ENCODE measurements around the gene DPP4.
"Not testable (repeated sequence)": the region's sequence is repeated elsewhere in the genome, so short reads cannot be mapped to it uniquely, and the experiment has no call there.

DPP4 gene

GRCh38 chr2:162063281-162063680 is 10.7 kb downstream of the DPP4 start:
- H3K27ac ChIP-seq (ENCODE audit: low read depth, low read length): no peak overlapping the region
- no peaks in the 10 kb centered on the region for H3K36me3 ChIP-seq (ENCODE audit: control insufficient read depth, insufficient read depth, low read length)
- H3K9ac ChIP-seq (ENCODE audit: low read length): no peak overlapping the region
- no peaks in the 10 kb centered on the region for H3K27me3 ChIP-seq (ENCODE audit: control insufficient read depth, insufficient read depth, low read length)
- peaks cover 2% of the 10 kb centered on the region for H3K4me1 ChIP-seq (ENCODE audit: control insufficient read depth, insufficient read depth, low read length)
- no peak overlapping the region for H3K4me3 ChIP-seq (ENCODE audit: low read length)

GRCh38 chr2:162062559-162062958 is 11.5 kb downstream of the DPP4 start:
- Histone ChIP-seq H3K27ac (ENCODE audit: low read depth, low read length) (no peak overlapping the region), H3K9ac (ENCODE audit: low read length) (no peak overlapping the region), H3K4me3 (ENCODE audit: low read length) (no peak overlapping the region), H3K36me3 (ENCODE audit: control insufficient read depth, insufficient read depth, low read length) (no peaks in the 10 kb centered on the region), H3K4me1 (ENCODE audit: control insufficient read depth, insufficient read depth, low read length) (peaks cover 2% of the 10 kb centered on the region), H3K27me3 (ENCODE audit: control insufficient read depth, insufficient read depth, low read length) (no peaks in the 10 kb centered on the region)

DNA sequence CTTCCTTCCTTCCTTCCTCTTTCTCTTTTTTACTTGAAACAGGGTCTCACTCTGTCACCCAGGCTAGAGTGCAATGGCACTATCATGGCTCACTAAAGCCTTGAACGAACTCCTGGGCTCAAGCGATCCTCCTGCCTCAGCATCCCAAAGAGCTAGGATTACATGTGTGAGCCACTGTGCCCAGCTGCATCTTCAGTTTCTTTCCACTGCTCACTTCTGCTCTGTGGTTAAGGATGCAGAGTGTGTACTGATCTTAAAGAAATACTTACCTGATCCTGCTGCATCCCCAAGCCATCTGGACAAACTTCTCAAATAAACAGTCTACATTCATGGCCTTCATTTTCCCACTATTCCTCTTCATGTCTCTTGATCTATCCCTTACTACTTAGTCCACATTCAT is 13.0 kb downstream of the DPP4 start:
- H3K4me3 ChIP-seq (ENCODE audit: low read length): no peak overlapping the region
- H3K9ac ChIP-seq (ENCODE audit: low read length): no peak overlapping the region
- no peaks in the 10 kb centered on the region for H3K36me3 ChIP-seq (ENCODE audit: control insufficient read depth, insufficient read depth, low read length)
- no peaks in the 10 kb centered on the region for H3K27me3 ChIP-seq (ENCODE audit: control insufficient read depth, insufficient read depth, low read length)
- H3K4me1 ChIP-seq (ENCODE audit: control insufficient read depth, insufficient read depth, low read length): peaks cover 2% of the 10 kb centered on the region
- no peak overlapping the region for H3K27ac ChIP-seq (ENCODE audit: low read depth, low read length)

DNA sequence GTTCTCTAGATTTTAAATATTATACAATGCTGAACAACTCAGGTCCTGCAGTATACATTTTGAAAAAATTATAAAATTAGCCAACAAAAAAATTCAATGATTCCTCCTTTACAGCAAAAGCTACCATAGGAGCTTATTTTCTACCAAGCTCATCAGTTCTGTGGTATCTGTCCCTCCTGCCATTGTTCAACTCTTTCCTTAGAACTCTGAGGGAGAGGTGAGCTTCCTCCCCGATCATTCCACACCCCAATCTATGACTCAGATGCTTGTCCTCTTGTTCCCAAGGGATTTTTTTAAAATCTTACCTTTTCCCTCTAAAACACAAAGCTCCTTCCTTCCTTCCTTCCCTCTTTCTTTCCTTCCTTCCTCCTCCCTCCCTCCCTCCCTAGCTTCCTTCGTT is 13.5 kb downstream of the DPP4 start:
- Histone ChIP-seq H3K4me1 (ENCODE audit: control insufficient read depth, insufficient read depth, low read length) (peaks cover 2% of the 10 kb centered on the region), H3K27me3 (ENCODE audit: control insufficient read depth, insufficient read depth, low read length) (no peaks in the 10 kb centered on the region), H3K36me3 (ENCODE audit: control insufficient read depth, insufficient read depth, low read length) (no peaks in the 10 kb centered on the region), H3K9ac (ENCODE audit: low read length) (no peak overlapping the region), H3K27ac (ENCODE audit: low read depth, low read length) (no peak overlapping the region), H3K4me3 (ENCODE audit: low read length) (no peak overlapping the region)

- Histone ChIP-seq H3K36me3 (ENCODE audit: control insufficient read depth, insufficient read depth, low read length) (no peaks in the 10 kb centered on the region), H3K9ac (ENCODE audit: low read length) (no peak overlapping the region), H3K27ac (ENCODE audit: low read depth, low read length) (peak overlapping the region; percentile 11)
These were observed 14.9 kb downstream of the DPP4 start for GRCh38 chr2:162058973-162059668.

DNA sequence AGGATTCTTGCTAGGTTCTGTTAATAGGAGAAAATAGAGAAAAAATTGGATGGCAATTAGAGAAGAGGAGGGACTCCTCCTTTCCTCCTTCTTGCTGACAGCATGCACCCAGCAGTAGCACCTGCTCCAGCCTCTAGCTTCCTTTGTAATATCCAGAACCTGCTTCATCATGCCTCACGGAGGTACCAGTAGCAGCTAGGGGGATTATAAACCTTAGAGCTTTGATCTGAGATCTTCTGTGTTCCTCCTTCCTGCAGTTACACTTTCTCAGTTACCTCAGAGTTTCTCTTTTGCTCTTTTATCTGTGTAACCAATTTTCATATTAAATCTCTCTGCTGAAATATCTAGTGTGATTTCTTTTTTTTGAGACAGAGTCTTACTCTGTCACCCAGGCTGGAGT is 16.6 kb downstream of the DPP4 start:
- no peak overlapping the region for H3K4me3 ChIP-seq (ENCODE audit: low read length)

More at GRCh38 chr2:162058973-162059668, 14.9 kb downstream of the DPP4 start:
- no peaks in the 10 kb centered on the region for H3K27me3 ChIP-seq (ENCODE audit: control insufficient read depth, insufficient read depth, low read length)
- H3K4me3 ChIP-seq (ENCODE audit: low read length): no peak overlapping the region
- peaks cover 2% of the 10 kb centered on the region for H3K4me1 ChIP-seq (ENCODE audit: control insufficient read depth, insufficient read depth, low read length)

GRCh38 chr2:162056796-162057399 is 17.1 kb downstream of the DPP4 start:
- no peaks in the 10 kb centered on the region for H3K36me3 ChIP-seq (ENCODE audit: control insufficient read depth, insufficient read depth, low read length)

More for the DNA sequence above, 16.6 kb downstream of the DPP4 start:
- H3K4me1 ChIP-seq (ENCODE audit: control insufficient read depth, insufficient read depth, low read length): peaks cover 2% of the 10 kb centered on the region
- no peaks in the 10 kb centered on the region for H3K36me3 ChIP-seq (ENCODE audit: control insufficient read depth, insufficient read depth, low read length)
- no peaks in the 10 kb centered on the region for H3K27me3 ChIP-seq (ENCODE audit: control insufficient read depth, insufficient read depth, low read length)
- H3K9ac ChIP-seq (ENCODE audit: low read length): no peak overlapping the region
- H3K27ac ChIP-seq (ENCODE audit: low read depth, low read length): no peak overlapping the region

GRCh38 chr2:162053808-162054155 is 20.2 kb downstream of the DPP4 start:
- H3K4me3 ChIP-seq (ENCODE audit: low read length): no peak overlapping the region
- no peak overlapping the region for H3K9ac ChIP-seq (ENCODE audit: low read length)
- H3K36me3 ChIP-seq (ENCODE audit: control insufficient read depth, insufficient read depth, low read length): no peaks in the 10 kb centered on the region
- no peaks in the 10 kb centered on the region for H3K27me3 ChIP-seq (ENCODE audit: control insufficient read depth, insufficient read depth, low read length)
- H3K4me1 ChIP-seq (ENCODE audit: control insufficient read depth, insufficient read depth, low read length): peaks cover 2% of the 10 kb centered on the region
- no peak overlapping the region for H3K27ac ChIP-seq (ENCODE audit: low read depth, low read length)

More at GRCh38 chr2:162056796-162057399, 17.1 kb downstream of the DPP4 start:
- Histone ChIP-seq H3K27ac (ENCODE audit: low read depth, low read length) (no peak overlapping the region), H3K9ac (ENCODE audit: low read length) (no peak overlapping the region), H3K27me3 (ENCODE audit: control insufficient read depth, insufficient read depth, low read length) (no peaks in the 10 kb centered on the region), H3K4me1 (ENCODE audit: control insufficient read depth, insufficient read depth, low read length) (peaks cover 2% of the 10 kb centered on the region), H3K4me3 (ENCODE audit: low read length) (no peak overlapping the region)

GRCh38 chr2:162053066-162053807 is 20.8 kb downstream of the DPP4 start:
- no peak overlapping the region for H3K9ac ChIP-seq (ENCODE audit: low read length)
- no peaks in the 10 kb centered on the region for H3K36me3 ChIP-seq (ENCODE audit: control insufficient read depth, insufficient read depth, low read length)
- H3K27ac ChIP-seq (ENCODE audit: low read depth, low read length): no peak overlapping the region
- no peaks in the 10 kb centered on the region for H3K27me3 ChIP-seq (ENCODE audit: control insufficient read depth, insufficient read depth, low read length)
- H3K4me3 ChIP-seq (ENCODE audit: low read length): no peak overlapping the region
- no peaks in the 10 kb centered on the region for H3K4me1 ChIP-seq (ENCODE audit: control insufficient read depth, insufficient read depth, low read length)

DNA sequence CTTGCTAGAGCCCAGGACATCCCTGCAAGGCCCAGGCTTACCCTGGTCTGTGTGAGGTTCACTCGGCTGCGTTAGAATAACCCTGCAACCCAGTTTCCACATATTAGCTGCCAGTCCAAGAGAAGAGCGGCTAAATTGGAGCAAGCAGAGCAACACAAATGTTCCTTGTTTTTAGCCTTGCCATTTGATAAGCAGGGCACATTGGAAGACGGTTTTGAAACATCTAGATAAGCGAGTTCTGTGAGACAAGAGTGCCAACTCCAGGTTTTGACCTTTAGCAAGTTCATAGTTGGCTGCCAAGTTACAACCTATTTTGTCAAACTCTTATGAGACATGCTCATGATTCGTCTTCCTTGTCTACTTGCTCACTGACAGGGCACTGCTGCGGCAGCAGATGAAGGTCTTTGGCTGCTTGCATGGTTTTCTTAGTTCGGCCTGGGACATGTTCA is 23.5 kb downstream of the DPP4 start:
- Histone ChIP-seq H3K36me3 (ENCODE audit: control insufficient read depth, insufficient read depth, low read length) (no peaks in the 10 kb centered on the region), H3K27ac (ENCODE audit: low read depth, low read length) (no peak overlapping the region), H3K9ac (ENCODE audit: low read length) (no peak overlapping the region)

GRCh38 chr2:162049089-162049488 is 24.9 kb downstream of the DPP4 start:
- not testable (repeated sequence) for H3K27ac ChIP-seq (ENCODE audit: low read depth, low read length); H3K4me1 ChIP-seq (ENCODE audit: control insufficient read depth, insufficient read depth, low read length); H3K27me3 ChIP-seq (ENCODE audit: control insufficient read depth, insufficient read depth, low read length); H3K9ac ChIP-seq (ENCODE audit: low read length); H3K36me3 ChIP-seq (ENCODE audit: control insufficient read depth, insufficient read depth, low read length); H3K4me3 ChIP-seq (ENCODE audit: low read length)

More for the DNA sequence above, 23.5 kb downstream of the DPP4 start:
- H3K27me3 ChIP-seq (ENCODE audit: control insufficient read depth, insufficient read depth, low read length): no peaks in the 10 kb centered on the region
- no peak overlapping the region for H3K4me3 ChIP-seq (ENCODE audit: low read length)
- H3K4me1 ChIP-seq (ENCODE audit: control insufficient read depth, insufficient read depth, low read length): no peaks in the 10 kb centered on the region

GRCh38 chr2:162044586-162044985 is 29.4 kb downstream of the DPP4 start:
- H3K4me1 ChIP-seq (ENCODE audit: control insufficient read depth, insufficient read depth, low read length): no peaks in the 10 kb centered on the region
- H3K4me3 ChIP-seq (ENCODE audit: low read length): no peak overlapping the region
- H3K27me3 ChIP-seq (ENCODE audit: control insufficient read depth, insufficient read depth, low read length): no peaks in the 10 kb centered on the region
- H3K27ac ChIP-seq (ENCODE audit: low read depth, low read length): no peak overlapping the region
- peaks cover 2% of the 10 kb centered on the region for H3K36me3 ChIP-seq (ENCODE audit: control insufficient read depth, insufficient read depth, low read length)
- no peak overlapping the region for H3K9ac ChIP-seq (ENCODE audit: low read length)

All from rectal smooth muscle tissue (tissue), 1 donor.